Panc1 (cell line): ENCODE measurements around the gene AP1G2.

Experiments
- CTCF ChIP-seq: fragments of 450-650 bp; IDR thresholded peaks from 2 replicates; pipeline ENCODE4 v1.5.1; 2017; ENCODE audit warnings: mild to moderate bottlenecking
- POLR2AphosphoS5 ChIP-seq: IDR thresholded peaks from 2 replicates; pipeline ENCODE4 v1.6.1; 2012; ENCODE audit warnings: mild to moderate bottlenecking, low read depth, low read length, moderate library complexity
- REST ChIP-seq, 2 experiments: IDR thresholded peaks; 2 replicates each; pipeline ENCODE4 v1.6.1; 2011 to 2012; ENCODE audit warnings: low read depth in 2 of 2, control low read depth in 1 of 2, low read length in 1 of 2, mild to moderate bottlenecking in 1 of 2, moderate library complexity in 1 of 2; ENCODE audit not compliant: insufficient read depth in 1 of 2
- TCF7L2 ChIP-seq: IDR thresholded peaks from 2 replicates; pipeline ENCODE4 v1.6.1; 2011; ENCODE audit warnings: mild to moderate bottlenecking, low read depth, low read length, inconsistent platforms

- no peak for TF ChIP-seq CTCF
- TF ChIP-seq POLR2AphosphoS5: no peak
- no peak for TF ChIP-seq REST (IDR thresholded peaks at IDR 0.05; ENCODE audit: insufficient read depth in 1 of 2, low read depth in 2 of 2, low read length in 1 of 2)
- no peak for TF ChIP-seq TCF7L2
Observed at GRCh38 chr14:23550812-23551265, 16.8 kb downstream of the AP1G2 start.
